NCI-H2081 treated with DMSO at 0.1 percent for 48 hours (cell line): ENCODE measurements around the gene GAL3ST1.

Experiments
- DNase-seq: peaks from one replicate; lab custom pipeline; 2025; lab: John Stamatoyannopoulos, UW

Gene GAL3ST1

DNA sequence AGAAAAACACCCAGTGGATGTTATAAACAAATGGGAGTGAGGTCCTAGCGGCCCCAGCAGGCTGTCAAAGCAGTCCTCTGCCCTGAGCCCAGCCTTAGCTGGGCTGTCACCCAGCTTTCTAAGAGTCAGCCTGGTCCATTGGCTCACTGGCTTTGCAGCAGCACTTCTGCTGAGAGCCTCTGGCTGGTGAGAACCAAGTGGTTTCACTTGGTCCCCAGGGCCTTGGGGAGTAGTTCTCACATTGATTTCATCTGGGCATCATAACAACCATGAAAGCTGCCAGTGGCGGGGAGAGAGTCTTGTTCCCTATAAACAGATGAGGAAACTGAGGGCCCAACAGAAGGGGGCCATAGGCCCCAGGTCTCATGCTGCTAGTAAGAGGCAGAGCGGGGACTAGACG lies 39.3 kb downstream of the GAL3ST1 start:
- no peak for DNase-seq

DNA sequence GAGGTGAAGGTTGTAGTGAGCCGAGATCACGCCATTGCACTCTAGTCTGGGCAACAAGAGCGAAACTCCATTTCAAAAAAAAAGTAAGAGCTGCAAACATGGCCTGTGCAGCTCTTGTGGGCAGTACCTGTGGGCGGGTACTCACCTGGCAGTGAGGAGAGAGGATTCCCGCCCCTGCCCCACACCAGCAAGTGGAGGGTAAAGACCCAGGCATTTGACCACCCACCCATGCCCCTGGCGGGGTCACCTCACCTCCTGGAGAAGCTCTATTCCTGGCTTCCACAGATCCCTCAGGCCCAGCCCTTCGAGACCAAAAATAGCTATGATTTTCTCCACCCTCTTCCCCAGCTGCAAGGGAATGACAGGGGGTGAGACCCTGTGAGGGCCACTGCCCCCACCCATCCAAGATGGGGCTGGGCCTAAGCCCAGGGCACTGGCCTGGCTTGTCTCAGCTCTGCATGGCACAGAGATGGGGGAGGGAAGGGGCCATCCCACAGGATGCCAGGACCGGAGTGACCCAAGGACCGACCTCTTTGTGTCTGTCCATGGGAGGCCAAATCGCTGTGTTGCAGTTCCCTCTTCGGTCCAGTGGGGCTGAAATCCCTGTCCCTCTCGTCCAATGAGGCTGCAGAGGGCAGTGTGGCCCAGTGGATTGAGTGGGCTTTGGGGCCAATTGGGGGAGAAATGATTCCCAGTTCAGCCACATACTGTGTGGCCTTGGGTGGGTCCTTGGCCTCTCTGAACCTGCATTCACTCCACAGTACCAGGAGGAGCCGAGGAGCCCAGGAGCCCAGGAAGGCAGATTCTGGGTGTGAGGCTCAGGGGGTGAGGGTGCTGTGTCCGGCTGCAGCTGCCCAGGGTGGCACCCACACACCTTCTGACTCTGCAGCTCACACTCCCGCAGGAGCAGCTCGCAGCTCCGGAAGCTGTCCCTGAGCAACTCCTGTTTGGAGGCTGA lies 42.5 kb downstream of the GAL3ST1 start:
- DNase-seq = no peak

DNA sequence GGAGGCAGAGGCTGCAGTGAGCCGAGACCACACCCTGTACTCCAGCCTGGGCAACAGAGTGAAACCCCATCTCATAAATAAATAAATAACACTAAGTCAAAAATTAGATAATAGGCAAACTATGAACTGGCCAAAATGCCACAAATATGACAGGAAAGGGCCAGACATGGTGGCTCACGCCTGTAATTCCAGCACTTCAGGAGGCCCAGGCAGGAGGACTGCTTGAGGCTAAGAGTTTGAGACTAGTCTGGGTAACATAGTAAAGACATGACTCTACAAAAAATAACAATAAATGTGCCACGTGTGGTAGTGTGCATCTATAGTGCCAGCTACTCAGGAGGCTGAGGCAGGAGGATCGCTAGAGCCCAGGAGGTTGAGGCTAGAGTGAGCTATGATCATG lies 47.8 kb downstream of the GAL3ST1 start:
- no peak for DNase-seq

DNA sequence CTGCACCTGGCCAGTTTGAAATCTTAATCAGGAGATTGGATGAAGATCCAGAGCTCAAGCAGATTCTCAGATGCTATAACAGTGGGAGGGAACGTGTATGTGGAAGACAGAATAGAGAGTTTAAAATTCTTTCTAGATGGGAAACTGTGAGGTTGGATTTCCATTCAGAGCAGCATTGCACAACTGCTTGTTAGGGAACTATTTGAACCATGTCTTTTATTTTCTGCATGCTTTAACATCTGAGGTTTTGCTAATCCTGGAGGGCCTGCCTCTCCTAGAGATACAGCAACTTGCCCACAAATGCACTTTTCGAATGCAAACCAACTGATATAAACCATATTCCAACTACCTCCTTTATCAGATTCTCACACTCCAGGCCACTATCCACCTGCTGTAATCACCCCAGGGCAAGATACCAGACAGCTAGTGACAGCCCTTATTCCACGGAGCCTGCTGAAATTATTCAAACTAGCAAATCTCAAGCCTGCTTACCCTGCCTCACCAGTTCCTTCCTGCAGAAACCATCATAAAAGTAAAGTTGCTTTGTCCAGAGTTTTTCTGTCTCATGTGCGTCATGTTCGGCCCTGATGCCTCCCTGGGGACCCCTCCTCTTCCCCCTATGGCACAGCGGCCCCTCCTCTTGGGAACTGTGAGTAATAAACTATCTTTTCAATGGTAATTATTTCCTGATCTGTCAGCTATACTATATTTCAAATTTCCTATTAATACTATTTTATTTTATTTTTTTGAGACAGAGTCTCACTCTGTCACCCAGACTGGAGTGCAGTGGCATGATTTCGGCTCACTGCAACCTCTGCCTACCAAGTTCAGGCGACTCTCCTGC lies 50.6 kb downstream of the GAL3ST1 start:
- no peak for DNase-seq

DNA sequence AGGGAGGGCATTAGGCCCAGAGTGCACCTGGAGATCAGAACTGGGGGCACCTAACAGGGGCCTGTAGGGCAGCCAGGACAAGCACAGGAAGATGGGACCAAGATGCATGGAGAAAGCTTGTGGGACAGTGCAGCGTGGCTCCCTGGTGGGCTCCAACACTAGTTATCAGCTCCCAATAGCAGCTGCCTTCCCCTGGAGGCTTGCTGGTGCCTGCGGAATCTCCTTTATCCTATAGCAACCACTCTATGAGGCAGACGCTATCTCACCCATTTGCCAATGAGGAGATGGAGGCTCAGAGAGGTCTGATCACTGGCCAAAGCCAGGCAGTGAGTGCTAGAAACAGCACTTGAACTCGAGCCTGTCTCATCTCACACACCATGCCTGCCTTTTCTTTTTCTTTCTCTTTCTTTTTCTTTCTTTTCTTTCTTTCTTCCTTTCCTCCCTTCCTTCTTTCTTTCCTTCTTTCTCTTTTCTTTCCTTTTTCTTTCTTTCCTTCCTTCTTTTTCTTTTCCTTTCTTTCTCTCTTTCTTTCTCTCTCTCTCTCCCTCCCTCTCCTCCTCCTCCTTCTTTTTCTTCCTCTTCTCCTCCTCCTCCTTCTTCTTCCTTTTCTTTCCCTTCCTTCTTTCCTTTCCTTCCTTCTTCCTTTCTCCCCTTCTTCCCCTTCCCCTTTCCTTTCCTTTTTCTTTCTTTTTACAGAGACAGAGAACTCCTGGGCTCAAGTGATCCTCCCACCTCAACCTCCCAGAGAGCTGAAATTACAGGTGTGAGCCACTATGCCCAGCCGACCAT lies 52.9 kb downstream of the GAL3ST1 start:
- no peak for DNase-seq

DNA sequence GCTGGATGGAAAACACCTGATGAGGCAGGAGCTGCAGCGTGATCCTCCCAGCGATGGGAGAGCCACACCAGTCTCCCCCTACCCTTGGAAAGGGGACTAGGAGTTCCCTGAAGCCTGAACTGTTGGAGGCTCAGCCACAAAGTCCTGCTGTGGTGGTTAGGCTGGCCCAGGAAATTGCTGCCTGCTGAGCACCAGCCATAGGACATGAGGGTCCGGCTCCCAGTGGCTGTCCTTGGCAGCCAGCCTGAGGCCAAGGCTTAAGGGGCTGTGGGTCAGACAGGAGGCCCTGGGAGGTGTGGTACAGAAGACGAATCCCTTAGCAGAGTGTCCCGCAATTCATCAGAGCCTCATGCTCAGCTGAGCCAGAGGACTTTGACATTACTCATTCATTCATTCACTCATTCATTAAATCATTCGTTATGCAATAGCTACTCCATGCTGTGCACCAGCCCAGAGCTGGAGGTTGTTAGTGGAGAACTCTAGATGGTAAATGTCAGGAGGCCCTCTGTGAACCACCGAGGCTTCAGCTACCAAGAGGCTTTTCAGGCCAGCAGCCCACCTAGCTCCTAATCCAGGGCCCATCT lies 54.5 kb downstream of the GAL3ST1 start:
- DNase-seq = no peak

DNA sequence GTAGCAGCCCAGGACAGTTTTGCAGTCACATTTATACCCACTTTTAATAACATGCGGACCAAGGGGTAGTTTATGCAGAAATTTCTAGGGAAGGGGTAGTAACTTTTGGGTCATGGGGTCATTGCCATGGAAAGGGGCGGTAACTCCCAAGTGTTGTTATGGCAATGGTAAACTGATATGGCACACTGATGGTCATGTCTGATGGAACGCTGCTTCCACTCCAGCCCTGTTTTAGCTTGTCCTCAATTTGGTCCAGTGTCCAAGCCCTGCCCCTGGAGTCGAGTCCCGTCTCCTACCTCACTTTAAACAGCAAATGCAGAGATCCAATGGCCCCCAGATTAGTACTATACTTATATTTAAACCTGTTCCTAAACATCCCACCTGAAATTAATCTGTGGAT lies 57.7 kb downstream of the GAL3ST1 start:
- no peak for DNase-seq

DNA sequence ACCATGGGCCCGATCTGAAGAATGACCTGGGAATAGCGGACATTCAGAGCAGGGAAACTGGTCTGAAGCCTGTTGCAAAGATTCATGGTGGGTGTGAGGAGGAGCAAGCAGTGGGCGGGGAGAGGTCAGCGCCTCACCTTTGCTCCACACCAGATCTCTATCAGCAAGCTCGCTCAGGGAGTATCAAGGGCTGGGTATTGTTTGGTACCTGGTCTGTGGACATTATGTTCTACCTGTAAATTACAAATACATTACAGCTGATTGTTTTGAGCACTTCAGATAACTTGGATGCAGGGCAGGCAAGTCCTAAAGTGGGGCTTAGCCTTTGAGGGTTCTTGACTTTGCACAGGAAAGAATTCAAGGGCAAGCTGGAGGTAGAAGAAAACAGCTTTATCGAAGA lies 58.2 kb downstream of the GAL3ST1 start:
- no peak for DNase-seq

DNA sequence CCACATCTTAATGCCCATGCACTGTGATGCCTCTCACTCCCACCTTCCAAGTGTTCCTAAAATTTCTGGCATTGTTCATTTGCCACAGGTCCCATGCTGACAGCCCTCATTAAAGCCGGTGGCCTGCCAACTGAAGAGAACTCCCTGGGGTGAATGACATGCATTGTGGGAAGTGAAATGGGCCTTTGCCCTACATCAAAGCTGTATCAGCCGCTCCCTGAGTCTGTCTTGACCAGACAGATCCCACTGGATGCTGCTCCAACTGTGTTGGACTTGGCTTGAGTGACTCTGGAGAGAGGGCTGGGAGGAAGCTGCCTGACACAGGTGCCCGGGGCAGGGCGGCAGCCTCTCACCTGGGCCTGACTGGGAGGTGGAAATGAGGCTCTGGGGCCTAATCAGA lies 60.2 kb downstream of the GAL3ST1 start:
- DNase-seq = no peak

DNA sequence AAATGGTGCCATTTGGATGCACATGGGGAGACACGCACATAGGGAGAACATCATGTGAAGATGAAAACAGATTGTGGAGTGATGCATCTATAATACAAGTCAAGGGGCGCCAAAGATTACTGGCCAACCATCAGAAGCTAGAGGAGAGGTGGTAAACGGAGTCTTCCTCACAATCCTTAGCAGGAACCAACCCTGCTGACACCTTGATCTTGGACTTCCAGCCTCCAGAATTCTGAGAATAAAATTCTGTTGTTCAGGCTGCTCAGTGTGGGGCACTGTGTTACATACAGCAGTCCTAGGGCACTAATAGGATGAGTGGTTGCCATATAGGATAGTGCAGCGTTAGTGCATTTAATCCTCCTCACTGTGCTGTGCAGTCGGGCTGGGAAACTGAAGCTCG lies 61.0 kb downstream of the GAL3ST1 start:
- DNase-seq = no peak

DNA sequence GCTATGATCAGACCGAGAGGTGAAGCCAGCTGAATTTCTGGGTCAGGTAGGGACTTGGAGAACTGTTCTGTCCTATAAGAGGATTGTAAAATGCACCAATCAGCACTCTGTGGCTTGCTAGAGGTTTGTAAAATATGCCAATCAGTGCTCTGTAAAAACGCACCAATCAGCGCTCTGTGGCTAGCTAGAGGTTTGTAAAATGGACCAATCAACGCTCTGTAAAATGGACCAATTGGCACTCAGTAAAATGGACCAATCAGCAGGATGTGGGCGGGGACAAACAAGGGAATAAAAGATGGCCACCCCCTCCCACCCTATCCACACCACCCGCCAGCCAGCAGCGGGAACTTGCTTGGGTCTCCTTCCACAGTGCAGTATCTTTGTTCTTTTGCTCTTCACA lies 62.6 kb downstream of the GAL3ST1 start:
- no peak for DNase-seq

DNA sequence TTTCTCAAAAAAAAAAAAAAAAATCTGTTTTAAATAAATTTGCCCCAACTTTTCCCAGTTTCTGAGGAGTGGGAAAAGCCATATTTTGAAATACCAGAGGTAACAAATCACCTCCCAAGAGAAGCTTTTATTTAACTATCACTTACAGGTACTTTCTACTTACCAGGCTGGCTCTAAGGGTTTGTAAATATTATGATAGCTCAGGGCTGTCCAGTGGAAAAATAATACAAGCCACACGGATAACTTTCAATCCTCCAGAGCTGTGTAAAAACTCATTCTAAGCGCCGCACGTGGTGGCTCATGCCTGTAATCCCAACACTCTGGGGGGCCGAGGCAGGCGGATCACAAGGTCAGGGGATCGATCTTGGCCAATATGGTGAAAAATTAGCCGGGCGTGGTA lies 63.4 kb downstream of the GAL3ST1 start:
- no peak for DNase-seq

DNA sequence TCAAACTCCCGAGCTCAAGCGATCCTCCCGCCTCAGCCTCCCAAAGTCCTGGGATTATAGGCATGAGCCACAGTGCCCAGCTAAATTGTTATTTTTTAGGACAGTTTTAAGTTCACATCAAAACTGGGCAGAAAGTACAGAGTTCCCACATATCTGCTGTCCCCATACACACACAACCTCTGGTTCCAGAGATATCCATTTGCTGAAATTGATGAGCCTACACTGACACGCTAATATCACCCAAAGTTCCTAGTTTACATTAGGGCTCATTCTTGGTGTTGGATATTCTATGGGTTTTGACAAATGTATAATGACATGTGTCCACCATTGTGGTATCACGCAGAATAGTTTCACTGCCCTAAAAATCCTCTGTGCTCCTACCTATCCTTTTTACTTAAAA lies 66.2 kb downstream of the GAL3ST1 start:
- DNase-seq = no peak

DNA sequence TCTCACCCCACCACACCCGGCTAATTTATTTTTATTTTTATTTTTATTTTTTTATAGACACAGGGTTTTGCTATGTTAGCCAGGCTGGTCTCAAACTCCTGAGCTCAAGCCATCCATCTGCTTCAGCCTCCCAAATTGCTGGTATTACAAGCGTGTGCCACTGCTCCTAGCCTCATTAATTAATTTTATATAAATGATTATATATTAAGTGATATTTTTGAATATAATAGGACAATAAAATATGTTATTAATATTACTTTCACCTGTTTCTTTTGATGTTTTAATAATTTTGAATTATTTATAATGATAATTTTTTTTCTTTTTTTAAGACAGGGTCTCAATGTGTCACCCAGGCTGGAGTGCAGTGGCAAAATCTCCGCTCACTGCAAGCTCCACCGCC lies 66.8 kb downstream of the GAL3ST1 start:
- no peak for DNase-seq

DNA sequence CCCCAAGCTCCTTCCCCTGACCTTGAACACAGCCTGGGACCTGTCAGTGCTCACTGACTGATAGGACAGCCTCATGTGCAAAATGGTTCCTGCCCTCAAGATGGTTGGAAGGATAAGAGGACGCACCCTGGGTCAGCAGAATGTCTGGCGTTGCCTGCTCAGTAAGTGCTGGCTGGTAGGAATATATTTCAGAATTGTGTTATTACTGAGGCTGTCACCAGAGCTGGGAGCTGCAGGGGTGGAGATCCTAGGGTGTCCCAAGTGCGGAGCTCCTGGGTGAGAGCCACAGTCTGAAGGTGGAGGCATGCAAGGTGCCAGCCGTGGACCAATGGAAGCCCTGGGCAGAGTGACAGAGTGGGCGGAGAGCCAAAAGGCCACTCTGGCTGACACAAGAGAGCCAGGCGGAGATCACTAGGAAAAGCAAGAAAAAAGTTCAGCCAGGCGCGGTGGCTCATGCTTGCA lies 67.9 kb downstream of the GAL3ST1 start:
- DNase-seq = no peak
